ENCODE results near the gene DLGAP5. TPM values are rescaled to one million over a fixed set of nuclear protein-coding genes. Genes with fewer than 3 reads are reported as not detected.

DLGAP5 gene
- polyA plus RNA-seq, 1 donor from 2014 or later = 2.0 TPM

- H3K4me2 ChIP-seq (ENCODE audit: low read length) = no peak overlapping the region
- H3F3A ChIP-seq (ENCODE audit: insufficient read depth, low read length, poor library complexity, severe bottlenecking) = no peaks in the 10 kb centered on the region
- H4K20me1 ChIP-seq (ENCODE audit: insufficient read depth) = no peaks in the 10 kb centered on the region
- H3K4me3 ChIP-seq (ENCODE audit: low read length) = no peak overlapping the region
- H2AFZ ChIP-seq (ENCODE audit: low read depth, low read length) = no peak overlapping the region
- no peaks in the 10 kb centered on the region for H3K9me3 ChIP-seq (ENCODE audit: low read length)
- H3K79me2 ChIP-seq (replicated peaks; ENCODE audit: insufficient read depth, low read length) = no peaks in the 10 kb centered on the region
- no peaks in the 10 kb centered on the region for H3K36me3 ChIP-seq (ENCODE audit: insufficient read depth, low read length)
- peaks cover 45% of the 10 kb centered on the region for H3K27me3 ChIP-seq (ENCODE audit: insufficient read depth, low read depth, low read length)
- H3K9me2 ChIP-seq (ENCODE audit: insufficient read depth, low read length) = no peaks in the 10 kb centered on the region
- no peak overlapping the region for H3K9ac ChIP-seq (ENCODE audit: low read length)
- no peak overlapping the region for H3K27ac ChIP-seq (ENCODE audit: low read length)
- TF ChIP-seq POLR2AphosphoS5 (IDR thresholded peaks at IDR 0.05) = no peak
- TF ChIP-seq RAD21 (conservative IDR thresholded peaks at IDR 0.05) = no peak
- TF ChIP-seq, protein P1, sequence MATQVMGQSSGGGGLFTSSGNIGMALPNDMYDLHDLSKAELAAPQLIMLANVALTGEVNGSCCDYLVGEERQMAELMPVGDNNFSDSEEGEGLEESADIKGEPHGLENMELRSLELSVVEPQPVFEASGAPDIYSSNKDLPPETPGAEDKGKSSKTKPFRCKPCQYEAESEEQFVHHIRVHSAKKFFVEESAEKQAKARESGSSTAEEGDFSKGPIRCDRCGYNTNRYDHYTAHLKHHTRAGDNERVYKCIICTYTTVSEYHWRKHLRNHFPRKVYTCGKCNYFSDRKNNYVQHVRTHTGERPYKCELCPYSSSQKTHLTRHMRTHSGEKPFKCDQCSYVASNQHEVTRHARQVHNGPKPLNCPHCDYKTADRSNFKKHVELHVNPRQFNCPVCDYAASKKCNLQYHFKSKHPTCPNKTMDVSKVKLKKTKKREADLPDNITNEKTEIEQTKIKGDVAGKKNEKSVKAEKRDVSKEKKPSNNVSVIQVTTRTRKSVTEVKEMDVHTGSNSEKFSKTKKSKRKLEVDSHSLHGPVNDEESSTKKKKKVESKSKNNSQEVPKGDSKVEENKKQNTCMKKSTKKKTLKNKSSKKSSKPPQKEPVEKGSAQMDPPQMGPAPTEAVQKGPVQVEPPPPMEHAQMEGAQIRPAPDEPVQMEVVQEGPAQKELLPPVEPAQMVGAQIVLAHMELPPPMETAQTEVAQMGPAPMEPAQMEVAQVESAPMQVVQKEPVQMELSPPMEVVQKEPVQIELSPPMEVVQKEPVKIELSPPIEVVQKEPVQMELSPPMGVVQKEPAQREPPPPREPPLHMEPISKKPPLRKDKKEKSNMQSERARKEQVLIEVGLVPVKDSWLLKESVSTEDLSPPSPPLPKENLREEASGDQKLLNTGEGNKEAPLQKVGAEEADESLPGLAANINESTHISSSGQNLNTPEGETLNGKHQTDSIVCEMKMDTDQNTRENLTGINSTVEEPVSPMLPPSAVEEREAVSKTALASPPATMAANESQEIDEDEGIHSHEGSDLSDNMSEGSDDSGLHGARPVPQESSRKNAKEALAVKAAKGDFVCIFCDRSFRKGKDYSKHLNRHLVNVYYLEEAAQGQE (IDR thresholded peaks at IDR 0.05; ENCODE audit: borderline replicate concordance) = no peak
These were observed 62.8 kb downstream of the DLGAP5 start for GRCh38 chr14:55128386-55129085.

GRCh38 chr14:55127460-55127951, 63.9 kb downstream of the DLGAP5 start:
- H3K4me2 ChIP-seq (ENCODE audit: low read length) = no peak overlapping the region
- no peaks in the 10 kb centered on the region for H3K9me2 ChIP-seq (ENCODE audit: insufficient read depth, low read length)
- no peak overlapping the region for H3K27ac ChIP-seq (ENCODE audit: low read length)
- H3K4me3 ChIP-seq (ENCODE audit: low read length) = no peak overlapping the region
- no peaks in the 10 kb centered on the region for H3K79me2 ChIP-seq (replicated peaks; ENCODE audit: insufficient read depth, low read length)
- no peaks in the 10 kb centered on the region for H3K36me3 ChIP-seq (ENCODE audit: insufficient read depth, low read length)
- H3F3A ChIP-seq (ENCODE audit: insufficient read depth, low read length, poor library complexity, severe bottlenecking) = no peaks in the 10 kb centered on the region
- no peak overlapping the region for H3K9ac ChIP-seq (ENCODE audit: low read length)
- peaks cover 45% of the 10 kb centered on the region for H3K27me3 ChIP-seq (ENCODE audit: insufficient read depth, low read depth, low read length)
- no peaks in the 10 kb centered on the region for H3K9me3 ChIP-seq (ENCODE audit: low read length)
- TF ChIP-seq POLR2AphosphoS5 (IDR thresholded peaks at IDR 0.05) (no peak), RAD21 (conservative IDR thresholded peaks at IDR 0.05) (no peak), EP300 (conservative IDR thresholded peaks at IDR 0.05; ENCODE audit: poor library complexity, severe bottlenecking) (no peak), CTCF (IDR thresholded peaks at IDR 0.05; ENCODE audit: poor library complexity, severe bottlenecking) (no peak), TAF1 (IDR thresholded peaks at IDR 0.05; ENCODE audit: low read depth) (no peak), EZH2 (IDR thresholded peaks at IDR 0.05; ENCODE audit: borderline replicate concordance, insufficient read depth, low read length, poor library complexity, severe bottlenecking) (no peak), SMC3 (conservative IDR thresholded peaks at IDR 0.05; ENCODE audit: poor library complexity) (no peak), MXI1 (conservative IDR thresholded peaks at IDR 0.05; ENCODE audit: poor library complexity, severe bottlenecking) (no peak)
- TF ChIP-seq, protein P1 (IDR thresholded peaks at IDR 0.05; ENCODE audit: borderline replicate concordance) = no peak
- no peaks in the 10 kb centered on the region for H4K20me1 ChIP-seq (ENCODE audit: insufficient read depth)
- no peak overlapping the region for H2AFZ ChIP-seq (ENCODE audit: low read depth, low read length)
